Calu3 (cell line): ENCODE results near the gene FAM20C. TPM values are rescaled to one million over a fixed set of nuclear protein-coding genes. Genes with fewer than 3 reads are reported as not detected.

Experiments
- BruUV-seq: library from RNA; stranded (reverse); fragments of 400-500 nt; replicated peaks from 2 replicates; lab custom pipeline; 2021; lab: Mats Ljungman, UMichigan
- CTCF ChIA-PET: fragments of 300-600 bp; sonication (Branson Sonifier 250); formaldehyde crosslinking; loops from one replicate; lab custom pipeline; 2022; ENCODE audit warnings: antibody characterized with exemption; lab: Charles Lee
- DNase-seq: peaks from one replicate; pipeline ENCODE4 v3.0.0; 2022
- H3K27ac Mint-ChIP-seq: one replicate; pipeline ENCODE4 v1.8.0; 2022; ENCODE audit warnings: mixed read lengths; ENCODE audit not compliant: unreplicated experiment
- H3K27me3 Mint-ChIP-seq: one replicate; pipeline ENCODE4 v1.8.0; 2022; ENCODE audit warnings: mixed read lengths; ENCODE audit not compliant: unreplicated experiment
- H3K36me3 Mint-ChIP-seq: one replicate; pipeline ENCODE4 v1.8.0; 2022; ENCODE audit warnings: mild to moderate bottlenecking, moderate library complexity, mixed read lengths; ENCODE audit not compliant: insufficient read depth, unreplicated experiment
- H3K4me1 Mint-ChIP-seq: one replicate; pipeline ENCODE4 v1.8.0; 2022; ENCODE audit warnings: mild to moderate bottlenecking, low read depth, mixed read lengths; ENCODE audit not compliant: unreplicated experiment
- H3K4me3 Mint-ChIP-seq: one replicate; pipeline ENCODE4 v1.8.0; 2022; ENCODE audit warnings: mild to moderate bottlenecking, low read depth, moderate library complexity, mixed read lengths; ENCODE audit not compliant: unreplicated experiment
- H3K9me3 Mint-ChIP-seq: one replicate; pipeline ENCODE4 v1.8.0; 2022; ENCODE audit warnings: low read depth, mixed read lengths; ENCODE audit not compliant: unreplicated experiment
- intact Hi-C: fragments of 100-400 bp; cut with micrococcal nuclease; formaldehyde crosslinking; loops from one replicate; pipeline ENCODE4 v1.10.0; 2022; ENCODE audit not compliant: unreplicated experiment
- total RNA-seq: library from RNA; stranded (reverse); gene quantifications from 2 replicates; pipeline ENCODE4 v1.2.3, GENCODE V29; 2022
- TF ChIP-seq, protein P1 (sequence below): fragments of 200-600 bp; IDR thresholded peaks from one replicate; pipeline ENCODE4 v1.8.0; 2022; ENCODE audit warnings: antibody characterized with exemption; ENCODE audit not compliant: unreplicated experiment

FAM20C gene
- total RNA-seq, 1 experiment from 2014 or later, result 9.1 TPM

DNA sequence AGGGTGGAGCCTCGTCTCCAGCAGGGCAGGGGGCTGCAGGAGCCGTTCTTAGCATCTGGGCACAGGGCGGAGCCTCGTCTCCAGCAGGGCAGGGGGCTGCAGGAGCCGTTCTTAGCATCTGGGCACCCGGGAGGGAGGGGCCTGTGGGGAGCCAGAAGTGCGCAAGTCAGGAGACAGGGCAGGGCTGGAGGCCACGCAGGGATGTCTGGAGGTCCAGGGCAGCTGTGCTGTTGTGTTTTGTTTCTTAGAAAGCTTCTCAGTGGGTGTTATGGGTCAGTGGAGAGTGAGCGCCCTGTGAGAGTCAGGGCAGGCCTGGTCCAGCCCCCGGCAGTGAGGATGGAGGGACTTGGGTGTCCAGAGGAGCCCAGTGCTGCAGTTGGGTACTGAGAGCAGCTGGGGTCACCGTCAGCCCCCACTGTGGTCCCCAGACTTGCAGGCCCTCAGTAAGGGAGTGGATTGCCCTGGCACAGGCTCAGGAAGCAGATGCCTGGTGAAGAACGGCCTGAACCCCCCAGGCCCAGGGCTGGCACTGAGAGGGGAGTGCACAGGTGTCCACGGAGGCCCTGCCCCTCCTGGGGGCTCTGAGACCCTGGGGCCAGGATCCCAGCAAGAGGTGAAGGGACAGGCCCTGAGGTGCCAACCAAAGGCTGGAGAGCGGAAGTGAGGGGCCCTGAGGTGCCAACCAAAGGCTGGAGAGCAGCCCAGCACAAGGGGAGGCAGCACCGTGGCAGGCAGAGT, 29.8 kb downstream of the FAM20C start:
- Mint-ChIP-seq H3K27ac (no peak overlapping the region), H3K36me3 (peaks cover 16% of the 10 kb centered on the region), H3K27me3 (no peaks in the 10 kb centered on the region), H3K4me1 (peaks cover 31% of the 10 kb centered on the region), H3K9me3 (no peaks in the 10 kb centered on the region), H3K4me3 (no peak overlapping the region)
- BruUV-seq, result no TSS peak
- TF ChIP-seq, protein P1, sequence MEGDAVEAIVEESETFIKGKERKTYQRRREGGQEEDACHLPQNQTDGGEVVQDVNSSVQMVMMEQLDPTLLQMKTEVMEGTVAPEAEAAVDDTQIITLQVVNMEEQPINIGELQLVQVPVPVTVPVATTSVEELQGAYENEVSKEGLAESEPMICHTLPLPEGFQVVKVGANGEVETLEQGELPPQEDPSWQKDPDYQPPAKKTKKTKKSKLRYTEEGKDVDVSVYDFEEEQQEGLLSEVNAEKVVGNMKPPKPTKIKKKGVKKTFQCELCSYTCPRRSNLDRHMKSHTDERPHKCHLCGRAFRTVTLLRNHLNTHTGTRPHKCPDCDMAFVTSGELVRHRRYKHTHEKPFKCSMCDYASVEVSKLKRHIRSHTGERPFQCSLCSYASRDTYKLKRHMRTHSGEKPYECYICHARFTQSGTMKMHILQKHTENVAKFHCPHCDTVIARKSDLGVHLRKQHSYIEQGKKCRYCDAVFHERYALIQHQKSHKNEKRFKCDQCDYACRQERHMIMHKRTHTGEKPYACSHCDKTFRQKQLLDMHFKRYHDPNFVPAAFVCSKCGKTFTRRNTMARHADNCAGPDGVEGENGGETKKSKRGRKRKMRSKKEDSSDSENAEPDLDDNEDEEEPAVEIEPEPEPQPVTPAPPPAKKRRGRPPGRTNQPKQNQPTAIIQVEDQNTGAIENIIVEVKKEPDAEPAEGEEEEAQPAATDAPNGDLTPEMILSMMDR, result no peak
- no peak for DNase-seq
- CTCF ChIA-PET, result no interaction called here
- intact Hi-C loops, result no loop called here

DNA sequence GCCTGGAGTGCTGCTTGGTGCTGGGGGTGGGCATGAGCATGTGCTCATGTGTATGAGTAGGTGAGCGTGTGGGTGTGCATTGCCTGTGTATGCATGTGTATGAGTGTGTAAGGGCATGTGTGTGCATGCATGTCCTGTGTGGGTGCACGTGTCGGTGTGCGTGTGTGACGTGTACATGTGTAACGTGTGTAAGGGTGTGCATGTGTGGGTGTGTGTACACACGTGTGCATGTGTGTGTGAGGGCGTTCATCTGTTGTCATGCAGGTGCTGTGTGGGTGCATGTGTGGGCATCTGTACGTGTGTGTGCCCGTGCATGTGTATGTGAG, 30.3 kb downstream of the FAM20C start:
- BruUV-seq, result no TSS peak
- no peaks in the 10 kb centered on the region for H3K27me3 Mint-ChIP-seq
- no peak overlapping the region for H3K4me3 Mint-ChIP-seq

DNA sequence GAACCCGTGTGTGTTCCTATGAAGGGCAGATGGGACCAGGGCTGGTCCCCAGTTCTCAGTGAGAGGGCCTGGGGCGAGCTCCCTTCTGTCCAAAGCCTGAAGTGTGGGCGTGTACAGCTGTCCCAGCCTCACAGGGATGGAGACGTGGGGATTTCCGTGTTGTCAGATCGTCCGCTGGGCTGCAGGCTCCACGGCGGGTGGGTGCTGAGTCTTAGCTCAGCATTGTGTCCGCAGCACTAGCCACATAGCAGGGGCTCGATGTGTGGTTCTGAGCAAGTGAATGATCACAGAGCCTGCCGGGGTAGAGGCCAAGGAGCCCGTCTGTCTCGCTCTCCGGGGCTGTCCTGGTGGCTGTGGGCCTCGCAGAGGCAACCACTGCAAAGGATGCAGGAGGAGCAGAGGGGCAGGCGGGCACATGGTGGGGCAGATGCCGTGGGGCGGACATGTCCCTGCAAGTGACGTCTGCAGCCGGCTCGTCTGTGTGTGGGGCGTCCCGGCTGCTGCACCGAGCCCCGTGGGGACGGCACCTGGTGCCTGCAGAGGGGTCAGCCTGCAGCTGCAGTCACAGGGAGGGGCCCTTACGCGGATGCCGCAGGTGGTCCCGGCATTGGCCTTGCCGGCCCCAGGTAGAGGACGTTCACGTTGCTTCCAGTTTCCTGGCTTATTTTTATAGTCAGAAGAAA, 30.9 kb downstream of the FAM20C start:
- no peak overlapping the region for H3K4me3 Mint-ChIP-seq
- no peak overlapping the region for H3K27ac Mint-ChIP-seq

More for the DNA sequence above, 30.3 kb downstream of the FAM20C start:
- H3K4me1 Mint-ChIP-seq, result peaks cover 31% of the 10 kb centered on the region
- peaks cover 16% of the 10 kb centered on the region for H3K36me3 Mint-ChIP-seq
- intact Hi-C loops, result no loop called here
- H3K9me3 Mint-ChIP-seq, result no peaks in the 10 kb centered on the region
- TF ChIP-seq, protein P1, result no peak
- CTCF ChIA-PET, result no interaction called here
- no peak overlapping the region for H3K27ac Mint-ChIP-seq
- no peak for DNase-seq

DNA sequence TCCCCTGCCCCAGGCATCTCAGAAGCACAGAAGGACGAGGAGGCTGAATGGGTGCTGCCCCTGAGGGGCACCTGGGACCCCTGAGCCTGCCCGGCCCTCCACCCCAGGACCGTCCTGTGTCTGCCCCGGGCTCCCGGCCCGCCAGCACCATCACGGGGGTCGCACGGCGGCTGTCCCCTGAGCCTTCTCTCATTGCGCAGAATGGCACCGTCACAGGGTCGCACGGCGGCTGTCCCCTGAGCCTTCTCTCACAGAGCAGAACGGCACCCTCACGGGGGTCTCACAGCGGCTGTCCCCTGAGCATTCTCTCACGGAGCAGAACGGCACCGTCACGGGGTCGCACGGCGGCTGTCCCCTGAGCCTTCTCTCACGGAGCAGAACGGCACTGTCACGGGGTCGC, 31.5 kb downstream of the FAM20C start:
- Mint-ChIP-seq H3K27me3 (no peaks in the 10 kb centered on the region), H3K4me3 (no peak overlapping the region), H3K4me1 (peaks cover 28% of the 10 kb centered on the region), H3K36me3 (peaks cover 16% of the 10 kb centered on the region), H3K27ac (no peak overlapping the region), H3K9me3 (no peaks in the 10 kb centered on the region)
- DNase-seq, result no peak
- intact Hi-C loops, result no loop called here
- TF ChIP-seq, protein P1, result no peak
- BruUV-seq, result no TSS peak
- CTCF ChIA-PET, result no interaction called here

More for the DNA sequence above, 30.9 kb downstream of the FAM20C start:
- intact Hi-C loops, result no loop called here
- Mint-ChIP-seq H3K36me3 (peaks cover 16% of the 10 kb centered on the region), H3K27me3 (no peaks in the 10 kb centered on the region), H3K9me3 (no peaks in the 10 kb centered on the region), H3K4me1 (peaks cover 31% of the 10 kb centered on the region)
- DNase-seq, result no peak
- CTCF ChIA-PET, result no interaction called here
- BruUV-seq, result no TSS peak
- TF ChIP-seq, protein P1, result no peak
